Neutrophil (primary cell): Measurements from ENCODE around the gene ACHE.
"Not testable (repeated sequence)": the region's sequence is repeated elsewhere in the genome, so short reads cannot be mapped to it uniquely, and the experiment has no call there.

Source experiments
- H3K27ac ChIP-seq: fragments of 200-600 bp; sonication (generic); 2 replicates; pipeline ENCODE4 v1.5.1; 2016; ENCODE audit warnings: mild to moderate bottlenecking, moderate library complexity
- H3K27me3 ChIP-seq: fragments of 200-600 bp; sonication (generic); 2 replicates; pipeline ENCODE4 v1.6.0; 2016; ENCODE audit warnings: mild to moderate bottlenecking
- H3K36me3 ChIP-seq: fragments of 200-600 bp; sonication (generic); 2 replicates; pipeline ENCODE4 v1.5.1; 2017
- H3K4me1 ChIP-seq, 2 experiments: fragments of 200-600 bp in 1 of 2; sonication (generic) in 1 of 2; 1 replicate in 1 of 2; 2 replicates in 1 of 2; pipeline versions ENCODE4 v1.5.1 to v1.6.1; 2013 to 2016; ENCODE audit warnings: low read depth in 1 of 2, low read length in 1 of 2, mild to moderate bottlenecking in 1 of 2, moderate library complexity in 1 of 2; ENCODE audit not compliant: control insufficient read depth in 1 of 2, insufficient read depth in 1 of 2
- H3K4me3 ChIP-seq, 2 experiments: fragments of 200-600 bp in 1 of 2; sonication (generic) in 1 of 2; 1 replicate in 1 of 2; 2 replicates in 1 of 2; pipeline ENCODE4 v1.5.1; 2013 to 2016; ENCODE audit warnings: low read depth in 1 of 2, low read length in 1 of 2, mild to moderate bottlenecking in 1 of 2, moderate library complexity in 1 of 2
- H3K9me3 ChIP-seq: fragments of 200-600 bp; sonication (generic); 2 replicates; pipeline ENCODE4 v1.5.1; 2016
- CTCF ChIP-seq: fragments of 200-600 bp; sonication (generic); IDR thresholded peaks from 2 replicates; pipeline ENCODE4 v1.5.1; 2016; ENCODE audit warnings: antibody characterized with exemption

The ACHE gene

GRCh38 chr7:100895701-100895955 lies at the start of gene ACHE:
ACHE (minus strand) TSS chr7:100895888; CDS start chr7:100894232, 1,656 bp downstream.
- H3K27me3 ChIP-seq, result peaks cover 100% of the 10 kb centered on the region
- no peak for TF ChIP-seq CTCF

GRCh38 chr7:100944138-100944537 lies 48.5 kb upstream of the ACHE start:
- no peaks in the 10 kb centered on the region for H3K4me1 ChIP-seq
- H3K27ac ChIP-seq, result no peak overlapping the region
- H3K9me3 ChIP-seq, result no peaks in the 10 kb centered on the region
- H3K36me3 ChIP-seq, result no peaks in the 10 kb centered on the region
- TF ChIP-seq CTCF, result no peak
- H3K4me3 ChIP-seq, result no peak overlapping the region
- peaks cover 25% of the 10 kb centered on the region for H3K27me3 ChIP-seq

More at GRCh38 chr7:100895701-100895955, at the start of gene ACHE:
- H3K9me3 ChIP-seq, result no peaks in the 10 kb centered on the region
- peaks cover 17 to 36% of the 10 kb centered on the region in 2 experiments for H3K4me1 ChIP-seq
- no peaks in the 10 kb centered on the region for H3K36me3 ChIP-seq
- H3K4me3 ChIP-seq, result peak within 1 kb of the TSS; percentile 47 to 57
- no peak within 1 kb of the TSS for H3K27ac ChIP-seq

DNA sequence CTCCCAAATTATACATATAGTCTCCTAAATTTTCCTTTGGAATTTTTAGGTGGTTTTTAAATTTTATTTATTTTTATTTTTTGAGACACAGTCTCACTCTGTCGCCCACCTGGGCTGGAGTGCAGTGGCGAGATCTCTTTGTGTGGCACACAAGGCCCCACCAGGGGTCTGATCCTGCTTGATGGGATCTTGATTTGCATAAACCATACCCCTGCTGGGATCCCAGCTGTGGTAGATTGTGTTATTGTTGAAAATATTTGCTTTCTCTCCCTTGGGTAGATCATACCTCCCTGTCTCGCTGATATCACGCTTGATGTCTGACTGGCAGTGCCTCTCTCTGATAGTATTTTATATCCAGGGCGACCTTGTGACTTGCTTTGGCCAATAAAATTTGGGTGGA lies 48.0 kb upstream of the ACHE start:
- Histone ChIP-seq H3K9me3 (no peaks in the 10 kb centered on the region), H3K4me1 (no peaks in the 10 kb centered on the region), H3K27ac (no peak overlapping the region), H3K27me3 (peaks cover 21% of the 10 kb centered on the region), H3K36me3 (no peaks in the 10 kb centered on the region), H3K4me3 (no peak overlapping the region)
- TF ChIP-seq CTCF, result no peak

DNA sequence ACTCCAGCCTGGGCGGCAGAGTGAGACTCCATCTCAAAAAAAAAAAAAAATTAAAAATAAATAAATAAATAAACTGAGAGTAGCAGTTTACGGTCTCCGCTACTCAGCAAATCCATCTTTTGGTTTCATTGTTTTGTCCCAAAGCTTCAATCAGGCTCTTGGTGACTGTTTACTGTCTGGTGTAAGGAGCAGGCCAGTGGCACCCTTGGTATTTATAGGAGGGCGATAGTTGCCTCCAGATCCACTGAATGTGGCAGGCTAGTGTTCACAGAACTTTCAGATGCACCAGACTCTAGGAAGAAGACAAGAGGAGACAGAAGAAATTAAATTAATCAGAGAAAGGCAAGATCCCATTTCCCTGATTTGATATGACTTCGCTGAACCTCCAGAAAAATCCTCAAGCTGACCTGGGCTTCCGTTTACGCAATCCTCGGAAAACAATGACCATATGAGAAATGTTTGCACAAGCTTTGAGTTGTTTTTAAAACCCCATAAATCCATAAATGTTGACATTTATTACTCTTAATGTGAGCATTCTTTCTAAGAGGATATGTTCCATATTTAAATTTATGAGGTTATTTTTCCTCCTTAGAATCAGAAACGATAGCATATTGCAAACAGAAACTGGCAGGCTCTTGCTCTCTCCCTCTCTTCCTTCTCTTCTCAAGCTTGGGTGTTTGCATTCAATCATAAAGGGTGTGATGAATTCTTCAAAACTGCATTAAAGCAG lies 46.5 kb upstream of the ACHE start:
- no peak overlapping the region for H3K27ac ChIP-seq
- H3K27me3 ChIP-seq, result peaks cover 13% of the 10 kb centered on the region
- H3K9me3 ChIP-seq, result no peaks in the 10 kb centered on the region
- H3K36me3 ChIP-seq, result no peaks in the 10 kb centered on the region
- no peaks in the 10 kb centered on the region for H3K4me1 ChIP-seq
- H3K4me3 ChIP-seq, result no peak overlapping the region
- no peak for TF ChIP-seq CTCF

GRCh38 chr7:100936167-100936566 lies 40.5 kb upstream of the ACHE start:
- H3K27me3 ChIP-seq, result peaks cover 13% of the 10 kb centered on the region
- H3K9me3 ChIP-seq, H3K4me3 ChIP-seq, H3K36me3 ChIP-seq, H3K4me1 ChIP-seq, H3K27ac ChIP-seq: not testable (repeated sequence)

DNA sequence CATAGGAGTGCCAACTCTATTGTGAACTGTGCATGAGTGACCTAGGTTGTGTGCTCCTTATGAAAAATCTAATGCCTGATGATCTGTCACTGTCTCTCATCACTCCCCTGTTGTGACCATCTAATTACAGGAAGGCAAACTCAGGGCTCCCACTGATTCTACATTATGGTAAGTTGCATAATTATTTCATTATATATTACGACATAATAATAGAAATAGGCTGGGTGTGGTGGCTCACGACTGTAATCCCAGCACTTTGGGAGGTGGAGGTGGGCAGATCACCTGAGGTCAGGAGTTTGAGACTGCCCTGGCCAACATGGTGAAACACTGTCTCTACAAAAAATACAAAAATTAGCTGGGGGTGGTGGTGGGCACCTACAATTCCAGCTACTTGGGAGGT lies 39.7 kb upstream of the ACHE start:
- H3K27me3 ChIP-seq, result peaks cover 20% of the 10 kb centered on the region
- H3K36me3 ChIP-seq, H3K9me3 ChIP-seq, H3K4me3 ChIP-seq, H3K27ac ChIP-seq, H3K4me1 ChIP-seq: not testable (repeated sequence)

GRCh38 chr7:100933734-100934133 lies 38.0 kb upstream of the ACHE start:
- Histone ChIP-seq H3K4me1 (no peaks in the 10 kb centered on the region), H3K36me3 (no peaks in the 10 kb centered on the region), H3K27me3 (peaks cover 36% of the 10 kb centered on the region), H3K9me3 (no peaks in the 10 kb centered on the region), H3K4me3 (no peak overlapping the region), H3K27ac (no peak overlapping the region)
- TF ChIP-seq CTCF, result no peak
